IMR-90 (cell line): Measurements from ENCODE around the gene SLC37A4. TPM values are rescaled to one million over a fixed set of nuclear protein-coding genes. Genes with fewer than 3 reads are reported as not detected.

ENCODE experiments used
- ATAC-seq: fragments of 200-7000 bp; cut with Tn5 transposase; 2 replicates; pipeline ENCODE4 v1.9.1; 2020; ENCODE audit warnings: low read depth, mild to moderate bottlenecking, moderate library complexity
- BruUV-seq: library from RNA; stranded (reverse); fragments of 400-500 nt; replicated peaks from 2 replicates; lab custom pipeline; 2021; lab: Mats Ljungman, UMichigan
- CTCF ChIA-PET: fragments of 300-600 bp; formaldehyde crosslinking; extraction: SDS; loops from one replicate; lab custom pipeline; 2021; ENCODE audit warnings: antibody characterized with exemption; lab: Yijun Ruan, JAX
- POLR2A ChIA-PET: fragments of 300-600 bp; sonication (Branson Sonifier 250); formaldehyde crosslinking; loops from one replicate; lab custom pipeline; 2022; ENCODE audit warnings: antibody characterized with exemption; ENCODE audit not compliant: unreplicated experiment; lab: Charles Lee
- DNase-seq: peaks from one replicate; pipeline ENCODE4 v3.0.0; 2013
- H2AFZ ChIP-seq: replicated peaks from 2 replicates; pipeline ENCODE3; 2013; ENCODE audit warnings: low read length, mild to moderate bottlenecking; ENCODE audit not compliant: poor library complexity
- H2AK5ac ChIP-seq: 2 replicates; pipeline ENCODE4 v1.6.1; 2013; ENCODE audit warnings: low read depth, low read length, inconsistent platforms
- H2AK9ac ChIP-seq: replicated peaks from 2 replicates; pipeline ENCODE3; 2013; ENCODE audit warnings: mild to moderate bottlenecking, low read depth, low read length, moderate library complexity; ENCODE audit not compliant: poor library complexity
- H2BK120ac ChIP-seq: 2 replicates; pipeline ENCODE4 v1.6.1; 2013; ENCODE audit warnings: low read depth, low read length, inconsistent platforms
- H2BK15ac ChIP-seq: 3 replicates; pipeline ENCODE4 v1.6.1; 2013; ENCODE audit warnings: low read depth, low read length, inconsistent platforms
- H2BK20ac ChIP-seq: 2 replicates; pipeline ENCODE4 v1.6.1; 2013; ENCODE audit warnings: low read depth, mild to moderate bottlenecking, inconsistent platforms, low read length, moderate library complexity
- H2BK5ac ChIP-seq: 2 replicates; pipeline ENCODE4 v1.6.1; 2013; ENCODE audit warnings: mild to moderate bottlenecking, low read depth, low read length, inconsistent platforms; ENCODE audit not compliant: poor library complexity, severe bottlenecking
- H3K14ac ChIP-seq: replicated peaks from 2 replicates; pipeline ENCODE4 v1.6.1; 2013; ENCODE audit warnings: low read depth, low read length, inconsistent platforms
- H3K18ac ChIP-seq: 2 replicates; pipeline ENCODE4 v1.6.1; 2013; ENCODE audit warnings: low read depth, low read length, control low read depth
- H3K23ac ChIP-seq: 2 replicates; pipeline ENCODE4 v1.6.1; 2013; ENCODE audit warnings: low read depth, low read length, inconsistent platforms
- H3K27ac ChIP-seq: 2 replicates; pipeline ENCODE4 v1.5.1; 2013; ENCODE audit warnings: mild to moderate bottlenecking, control low read depth, low read length; ENCODE audit not compliant: insufficient read depth
- H3K27me3 ChIP-seq: 2 replicates; pipeline ENCODE4 v1.6.1; 2013; ENCODE audit warnings: low read length; ENCODE audit not compliant: control insufficient read depth, insufficient read depth
- H3K36me3 ChIP-seq: 2 replicates; pipeline ENCODE4 v1.6.1; 2013; ENCODE audit warnings: low read length, mixed read lengths; ENCODE audit not compliant: control insufficient read depth, insufficient read depth
- H3K4ac ChIP-seq: 2 replicates; pipeline ENCODE4 v1.6.1; 2013; ENCODE audit warnings: low read depth, low read length, inconsistent platforms
- H3K4me1 ChIP-seq: 2 replicates; pipeline ENCODE4 v1.6.1; 2013; ENCODE audit warnings: low read length, mixed read lengths; ENCODE audit not compliant: control insufficient read depth, insufficient read depth
- H3K4me2 ChIP-seq: 2 replicates; pipeline ENCODE4 v1.6.1; 2013; ENCODE audit warnings: low read depth, mild to moderate bottlenecking, control low read depth, low read length, moderate library complexity
- H3K4me3 ChIP-seq: 2 replicates; pipeline ENCODE4 v1.5.1; 2013; ENCODE audit warnings: low read depth, mild to moderate bottlenecking, control low read depth, low read length, moderate library complexity; ENCODE audit not compliant: insufficient read depth
- H3K56ac ChIP-seq: 2 replicates; pipeline ENCODE4 v1.6.1; 2013; ENCODE audit warnings: low read length, inconsistent platforms; ENCODE audit not compliant: insufficient read depth; ENCODE audit errors: extremely low read depth
- H3K79me1 ChIP-seq, 2 experiments: 2 replicates each; pipeline ENCODE4 v1.6.1; 2013; ENCODE audit warnings: low read length in 2 of 2, inconsistent platforms in 1 of 2, low read depth in 1 of 2
- H3K9ac ChIP-seq: 2 replicates; pipeline ENCODE4 v1.6.1; 2013; ENCODE audit warnings: low read depth, low read length, control low read depth
- H3K9me1 ChIP-seq: 2 replicates; pipeline ENCODE4 v1.6.1; 2013; ENCODE audit warnings: low read length, inconsistent platforms; ENCODE audit not compliant: insufficient read depth
- H3K9me3 ChIP-seq: 2 replicates; pipeline ENCODE4 v1.6.1; 2013; ENCODE audit warnings: low read length; ENCODE audit not compliant: control insufficient read depth, insufficient read depth
- H4K20me1 ChIP-seq: 2 replicates; pipeline ENCODE4 v1.6.1; 2013; ENCODE audit warnings: low read length, inconsistent platforms; ENCODE audit not compliant: insufficient read depth
- H4K5ac ChIP-seq: 2 replicates; pipeline ENCODE4 v1.6.1; 2013; ENCODE audit warnings: mild to moderate bottlenecking, low read depth, low read length, control low read depth
- H4K8ac ChIP-seq, 2 experiments: 2 replicates each; pipeline ENCODE4 v1.6.1; 2013; ENCODE audit warnings: low read depth in 2 of 2, low read length in 2 of 2, control low read depth in 1 of 2, inconsistent platforms in 1 of 2
- H4K91ac ChIP-seq: 2 replicates; pipeline ENCODE4 v1.6.1; 2013; ENCODE audit warnings: low read depth, low read length, inconsistent platforms; ENCODE audit not compliant: insufficient read depth
- CEBPB ChIP-seq: IDR thresholded peaks from 2 replicates; pipeline ENCODE4 v1.6.1; 2012; ENCODE audit warnings: low read depth, low read length, improper control_type of control experiment
- CTCF ChIP-seq: conservative IDR thresholded peaks from 2 replicates; pipeline ENCODE4 v1.5.1; 2012; ENCODE audit warnings: mild to moderate bottlenecking, low read depth, low read length, improper control_type of control experiment
- FOS ChIP-seq: fragments of 150-350 bp; IDR thresholded peaks from 2 replicates; pipeline ENCODE4 v1.6.1; 2016; ENCODE audit warnings: low read depth, low read length
- MAFK ChIP-seq: IDR thresholded peaks from 2 replicates; pipeline ENCODE4 v1.6.1; 2012; ENCODE audit warnings: low read depth, low read length, improper control_type of control experiment
- MAZ ChIP-seq: IDR thresholded peaks from 2 replicates; pipeline ENCODE4 v1.6.1; 2012; ENCODE audit warnings: low read depth, mild to moderate bottlenecking, low read length, improper control_type of control experiment, moderate library complexity, borderline replicate concordance
- MXI1 ChIP-seq: IDR thresholded peaks from 2 replicates; pipeline ENCODE4 v1.6.1; 2012; ENCODE audit warnings: low read depth, mild to moderate bottlenecking, low read length, moderate library complexity, borderline replicate concordance
- NFE2L2 ChIP-seq: fragments of 150-350 bp; IDR thresholded peaks from 2 replicates; pipeline ENCODE4 v1.6.1; 2016; ENCODE audit warnings: low read depth, mild to moderate bottlenecking, low read length
- POLR2A ChIP-seq: IDR thresholded peaks from 2 replicates; pipeline ENCODE4 v1.6.1; 2012; ENCODE audit warnings: mild to moderate bottlenecking, low read depth, low read length
- RAD21 ChIP-seq: IDR thresholded peaks from 2 replicates; pipeline ENCODE4 v1.6.1; 2012; ENCODE audit warnings: low read length, improper control_type of control experiment
- RCOR1 ChIP-seq: IDR thresholded peaks from 2 replicates; pipeline ENCODE4 v1.6.1; 2012; ENCODE audit warnings: mild to moderate bottlenecking, low read length, improper control_type of control experiment; ENCODE audit not compliant: insufficient replicate concordance
- RFX5 ChIP-seq: IDR thresholded peaks from 2 replicates; pipeline ENCODE4 v1.8.0; 2012; ENCODE audit warnings: low read depth, mild to moderate bottlenecking, low read length, moderate library complexity
- SMC3 ChIP-seq: fragments of 150-350 bp; IDR thresholded peaks from 2 replicates; pipeline ENCODE4 v1.6.1; 2016; ENCODE audit warnings: low read depth, mild to moderate bottlenecking, antibody characterized with exemption, low read length, moderate library complexity
- USF2 ChIP-seq: fragments of 150-350 bp; IDR thresholded peaks from 2 replicates; pipeline ENCODE4 v1.6.1; 2017; ENCODE audit warnings: mild to moderate bottlenecking, antibody characterized with exemption, low read length, low read depth
- WGBS, 2 experiments: methylation state at CpG; one replicate each; pipeline versions ENCODE4 v1.1.5 to v1.1.7; 2013; ENCODE audit warnings: missing lambda C conversion rate in 2 of 2; ENCODE audit not compliant: insufficient read length in 1 of 2; ENCODE audit errors: extremely low coverage in 2 of 2; 5-methylcytosine and 5-hydroxymethylcytosine counted together
- dilution Hi-C: fragments of 300-500 bp; cut with HindIII; formaldehyde crosslinking; loops from one replicate; pipeline ENCODE4 v1.14.3; 2018; ENCODE audit warnings: low sequenced_read_pairs; ENCODE audit not compliant: unreplicated experiment
- in situ Hi-C: fragments of 300-500 bp; cut with MboI; formaldehyde crosslinking; loops from 3 replicates; pipeline ENCODE4 v1.14.3; 2019; ENCODE audit warnings: low sequenced_read_pairs, inconsistent platforms, mixed read lengths
- intact Hi-C: fragments of 100-400 bp; cut with micrococcal nuclease; formaldehyde crosslinking; loops from 2 replicates; pipeline ENCODE4 v1.10.0; 2022
- polyA plus RNA-seq, 3 experiments: library from polyadenylated mRNA; depleted of rRNA; stranded (reverse); fragments of >200 nt; gene quantifications; 2 replicates each; pipeline ENCODE4 v1.2.3, GENCODE V29; 2012; ENCODE audit warnings: low replicate concordance in 1 of 3
- total RNA-seq: library from RNA; depleted of rRNA; stranded (reverse); fragments of >200 nt; gene quantifications from 2 replicates; pipeline ENCODE4 v1.2.3, GENCODE V29; 2012

The SLC37A4 gene
- total and polyA plus RNA-seq, 2 of the 4 experiments (the other 2 are of a cell fraction), result 7.5 to 14.3 TPM

GRCh38 chr11:119029340-119030028 is 1.2 kb downstream of the SLC37A4 start:
- POLR2A ChIA-PET, result no interaction called here
- H3K4me2 ChIP-seq, result peak overlapping the region; percentile 76

More at GRCh38 chr11:119029340-119030028, 1.2 kb downstream of the SLC37A4 start:
- in situ Hi-C loops (no loop called here), intact Hi-C loops (no loop called here), dilution Hi-C loops (no loop called here)
- Histone ChIP-seq H2BK5ac (no peak overlapping the region), H4K5ac (no peak overlapping the region), H3K27ac (no peak overlapping the region), H3K9me3 (no peaks in the 10 kb centered on the region), H4K91ac (no peak overlapping the region), H3K79me1 (peaks cover 6 to 26% of the 10 kb centered on the region in 2 experiments; a peak in 3 of 4 replicates), H2BK120ac (no peak overlapping the region), H3K9ac (no peak overlapping the region), H3K18ac (no peak overlapping the region), H3K36me3 (peaks cover 12% of the 10 kb centered on the region), H2AK5ac (no peak overlapping the region), H3K4ac (no peak overlapping the region; the same call in 1 of the 2 replicates), H3K9me1 (no peaks in the 10 kb centered on the region; the same call in 1 of the 2 replicates), H2BK20ac (no peak overlapping the region), H3K4me1 (no peaks in the 10 kb centered on the region), H2AFZ (peak overlapping the region; percentile 53), H3K4me3 (no peak overlapping the region), H3K56ac (no peak overlapping the region), H4K20me1 (no peaks in the 10 kb centered on the region; the same call in 1 of the 2 replicates), H2BK15ac (no peak overlapping the region), H3K27me3 (no peaks in the 10 kb centered on the region), H3K23ac (peak overlapping the region; percentile 51; the same call in 1 of the 2 replicates), H4K8ac (no peak overlapping the region), H2AK9ac (peak overlapping the region; percentile 77), H3K14ac (peak overlapping the region; percentile 15; the same call in 1 of the 2 replicates)
- no peak for DNase-seq
- CTCF ChIA-PET, result no interaction called here
- TF ChIP-seq MAFK (no peak), RAD21 (no peak), RCOR1 (no peak), MXI1 (no peak), RFX5 (no peak), POLR2A (no peak), SMC3 (no peak), MAZ (no peak), CEBPB (no peak), USF2 (no peak), CTCF (no peak), FOS (no peak), NFE2L2 (no peak)
- no peak for ATAC-seq
- BruUV-seq, result no TSS peak
- WGBS, 2 experiments, result 33% methylated on average over 1 of the region's 10 CpGs; no CpG with 5 or more reads in 1 of the 2 experiments
